ENCODE measurements around the gene BRD4. TPM values are rescaled to one million over a fixed set of nuclear protein-coding genes. Genes with fewer than 3 reads are reported as not detected.

The BRD4 gene
- total and polyA plus RNA-seq, 2 donors from 2014 or later = 14.3 to 107 TPM

- no peak for FAIRE-seq
- no peak for TF ChIP-seq CTCF (IDR thresholded peaks at IDR 0.05; ENCODE audit: borderline replicate concordance, extremely low read depth, insufficient read depth)
- H3K4me1 ChIP-seq (ENCODE audit: control insufficient read depth in 2 of 3, insufficient read depth in 2 of 3, low read depth in 1 of 3, low read length in 3 of 3) = peaks cover 9 to 45% (median 27%) of the 10 kb centered on the region in 3 donors
- no peak overlapping the region for H3K4me3 ChIP-seq (ENCODE audit: low read length in 3 of 3)
- no peaks in the 10 kb centered on the region for H3K27me3 ChIP-seq (ENCODE audit: control insufficient read depth, insufficient read depth, low read length)
- no peak overlapping the region for H3K9ac ChIP-seq (ENCODE audit: low read length in 3 of 3)
- H3K36me3 ChIP-seq (ENCODE audit: control insufficient read depth in 2 of 3, insufficient read depth in 3 of 3, low read length in 3 of 3) = peaks cover 4 to 35% (median 34%) of the 10 kb centered on the region in 3 donors
- no peak for DNase-seq
- intact Hi-C loops (cut with DNase I) = no loop called here
- peak overlapping the region; percentile 83 to 94 for H3K27ac ChIP-seq (ENCODE audit: low read depth in 2 of 2, low read length in 2 of 2)
- no peaks in the 10 kb centered on the region for H3K9me3 ChIP-seq (ENCODE audit: control insufficient read depth in 2 of 3, insufficient read depth in 1 of 3, low read length in 3 of 3)
Measured at GRCh38 chr19:15247107-15248014, 85.0 kb downstream of the BRD4 start.

GRCh38 chr19:15246198-15246481, 86.2 kb downstream of the BRD4 start:
- no peak for TF ChIP-seq CTCF (IDR thresholded peaks at IDR 0.05; ENCODE audit: borderline replicate concordance, extremely low read depth, insufficient read depth)
- DNase-seq (no peak), FAIRE-seq (no peak)
- Histone ChIP-seq H3K4me3 (ENCODE audit: low read length in 3 of 3) (no peak overlapping the region), H3K36me3 (ENCODE audit: control insufficient read depth in 2 of 3, insufficient read depth in 3 of 3, low read length in 3 of 3) (peaks cover 5 to 36% (median 33%) of the 10 kb centered on the region in 3 donors), H3K9me3 (ENCODE audit: control insufficient read depth in 2 of 3, insufficient read depth in 1 of 3, low read length in 3 of 3) (no peaks in the 10 kb centered on the region), H3K9ac (ENCODE audit: low read length in 3 of 3) (no peak overlapping the region), H3K27ac (ENCODE audit: low read depth in 2 of 2, low read length in 2 of 2) (peak overlapping the region in 1 of 2 donors; percentile 94), H3K27me3 (ENCODE audit: control insufficient read depth, insufficient read depth, low read length) (no peaks in the 10 kb centered on the region), H3K4me1 (ENCODE audit: control insufficient read depth in 2 of 3, insufficient read depth in 2 of 3, low read depth in 1 of 3, low read length in 3 of 3) (peaks cover 8 to 41% (median 27%) of the 10 kb centered on the region in 3 donors)
- intact Hi-C loops (cut with DNase I) = no loop called here

GRCh38 chr19:15245370-15246197, 86.8 kb downstream of the BRD4 start:
- Histone ChIP-seq H3K4me3 (ENCODE audit: low read length in 3 of 3) (no peak overlapping the region), H3K27ac (ENCODE audit: low read depth in 2 of 2, low read length in 2 of 2) (peak overlapping the region in 1 of 2 donors; percentile 94), H3K36me3 (ENCODE audit: control insufficient read depth in 2 of 3, insufficient read depth in 3 of 3, low read length in 3 of 3) (peaks cover 5 to 40% (median 35%) of the 10 kb centered on the region in 3 donors), H3K9ac (ENCODE audit: low read length in 3 of 3) (no peak overlapping the region), H3K27me3 (ENCODE audit: control insufficient read depth, insufficient read depth, low read length) (no peaks in the 10 kb centered on the region), H3K4me1 (ENCODE audit: control insufficient read depth in 2 of 3, insufficient read depth in 2 of 3, low read depth in 1 of 3, low read length in 3 of 3) (peaks cover 8 to 36% (median 25%) of the 10 kb centered on the region in 3 donors), H3K9me3 (ENCODE audit: control insufficient read depth in 2 of 3, insufficient read depth in 1 of 3, low read length in 3 of 3) (no peaks in the 10 kb centered on the region)
- peak in 1 of 5 donors; percentile 41 for DNase-seq
- TF ChIP-seq CTCF (IDR thresholded peaks at IDR 0.05; ENCODE audit: borderline replicate concordance, extremely low read depth, insufficient read depth) = no peak
- intact Hi-C loops (cut with DNase I) = no loop called here
- no peak for FAIRE-seq

Data from kidney (tissue), 14 donors.